Head of caudate nucleus (tissue), 42 donors: ENCODE results near the gene PICALM.

Experiments
- DNase-seq, 42 donors: peaks; one replicate each; pipeline versions ENCODE4 v3.0.0 to v3.0.0-alpha.2; 2020 to 2021; ENCODE audit warnings: mixed read lengths in 7 of 42
- intact Hi-C: fragments of 100-400 bp; cut with DNase I; formaldehyde crosslinking; loops from one replicate; pipeline ENCODE4 v1.15.0; 2022

The PICALM gene

GRCh38 chr11:86058360-86058759 is 10.5 kb downstream of the PICALM start:
- no peak for DNase-seq
- intact Hi-C loops, result no loop called here

GRCh38 chr11:86056351-86056854 is 12.5 kb downstream of the PICALM start:
- no peak for DNase-seq
- intact Hi-C loops, result no loop called here

- intact Hi-C loops, result no loop called here
- no peak for DNase-seq
Measured at GRCh38 chr11:86052693-86053641, 15.9 kb downstream of the PICALM start.

DNA sequence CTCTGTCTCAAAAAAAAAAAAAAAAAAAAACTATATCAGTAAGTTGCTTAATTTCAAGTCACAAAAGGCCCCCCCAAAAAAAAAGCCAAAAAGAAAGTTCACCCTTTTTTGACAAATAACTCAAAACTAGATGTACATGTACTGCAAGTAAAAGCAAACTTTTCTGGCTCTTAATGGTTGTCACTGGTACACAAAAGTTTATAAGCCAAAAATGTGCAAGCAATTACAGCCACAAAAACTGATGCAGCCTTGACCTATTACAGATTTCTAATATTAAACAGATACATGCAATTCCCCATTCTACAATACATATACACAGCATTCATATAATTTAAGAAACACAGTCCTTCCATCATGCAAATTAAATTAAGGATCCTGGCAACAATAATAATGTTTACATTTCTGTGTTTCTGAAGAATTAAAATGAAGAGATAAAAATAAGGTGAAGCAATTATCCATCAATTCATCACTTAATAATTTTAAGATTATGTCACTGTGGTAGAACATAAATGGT is 18.6 kb downstream of the PICALM start:
- no peak for DNase-seq

DNA sequence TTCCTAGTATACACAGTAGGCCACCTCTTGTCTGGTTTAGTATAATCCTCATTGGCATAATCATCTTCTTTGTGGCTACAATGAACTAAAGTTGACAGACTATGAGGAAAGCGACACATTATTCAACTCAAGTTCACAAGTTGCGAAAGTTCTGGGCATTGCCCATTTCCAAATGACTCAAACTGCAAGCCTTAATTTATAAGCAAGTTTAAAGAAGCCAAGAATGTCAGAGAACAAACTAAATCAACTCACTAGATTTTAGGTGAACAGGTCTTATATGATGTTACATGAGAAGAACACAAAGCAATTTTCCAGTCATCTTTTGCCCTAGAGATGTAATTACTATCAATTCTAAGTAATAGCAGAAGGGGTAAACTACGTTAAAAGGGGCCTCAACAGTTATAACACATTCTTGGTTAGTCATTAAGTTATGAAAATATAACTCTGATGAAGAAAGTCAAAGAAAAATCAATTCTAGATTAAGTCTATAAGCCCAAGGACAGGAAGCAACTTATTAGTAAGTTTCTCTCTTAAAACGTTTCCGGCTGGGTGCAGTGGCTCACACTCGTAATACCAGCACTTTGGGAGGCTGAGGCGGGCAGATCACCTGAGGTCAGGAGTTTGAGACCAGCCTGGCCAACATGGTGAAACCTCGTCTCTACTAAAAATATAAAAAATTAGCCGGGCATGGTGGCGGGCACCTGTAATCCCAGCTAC is 21.5 kb downstream of the PICALM start:
- DNase-seq, result no peak
- intact Hi-C loops, result loop anchor here (10.0 kb wide), 1 partner anchor 103 kb away; no protein-coding TSS in a partner anchor

More for the DNA sequence above, 18.6 kb downstream of the PICALM start:
- intact Hi-C loops, result no loop called here

DNA sequence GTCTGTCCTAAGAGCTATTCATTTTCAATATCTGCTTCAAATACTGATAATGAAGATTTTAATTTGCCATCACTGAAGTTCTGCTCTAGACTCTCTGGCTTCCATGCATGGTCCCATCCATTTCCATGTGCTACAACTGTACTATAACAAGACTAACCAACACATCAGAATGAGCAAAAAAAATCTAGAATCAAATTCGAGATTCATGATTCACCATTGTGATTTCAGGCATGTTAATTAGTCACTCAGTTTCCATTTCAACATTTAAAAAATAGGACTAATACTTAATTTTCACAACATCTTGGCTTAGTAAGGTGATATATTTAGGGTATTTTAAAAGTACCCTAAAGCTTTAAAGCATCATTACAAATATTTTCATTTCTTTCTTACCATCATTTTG is 22.8 kb downstream of the PICALM start:
- DNase-seq, result no peak
- intact Hi-C loops, result loop anchor here (10.0 kb wide), 1 partner anchor 101 kb away; no protein-coding TSS in a partner anchor

DNA sequence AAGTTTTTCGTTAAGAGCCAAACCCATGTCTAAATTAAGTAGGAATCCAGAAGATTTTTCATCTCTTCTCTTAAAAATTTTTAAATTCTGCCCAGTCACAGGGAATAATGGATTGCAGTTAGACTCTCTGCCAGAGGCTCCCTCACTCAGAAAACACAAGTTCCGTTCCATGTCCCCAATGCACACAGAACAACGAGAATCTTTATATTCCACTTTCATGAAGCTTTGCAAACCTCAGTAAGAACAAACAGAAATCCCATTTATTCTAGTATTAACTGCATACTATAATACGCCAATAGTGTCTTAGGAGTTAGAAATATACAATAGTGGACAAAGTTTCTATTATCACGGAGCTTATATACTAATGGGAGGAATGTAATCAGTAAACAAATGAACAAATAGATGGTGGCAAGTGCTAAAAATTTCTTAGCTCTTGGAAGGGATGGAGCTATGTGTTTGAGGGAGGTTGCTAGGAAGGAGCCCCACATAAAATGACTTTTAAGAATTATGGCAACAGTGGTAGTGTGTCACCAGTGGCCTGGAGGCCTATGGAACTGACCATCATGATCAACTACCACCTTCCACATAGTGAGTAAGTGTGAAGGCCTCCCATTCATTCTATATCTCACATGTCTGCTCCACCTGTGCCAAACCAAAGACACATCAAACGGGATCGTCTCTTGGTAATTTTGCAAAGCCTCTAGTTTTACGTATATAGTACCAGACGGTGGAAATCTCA is 24.9 kb downstream of the PICALM start:
- DNase-seq, result peak in 10 of 42 donors; percentile 24 to 68 (median 38)
- intact Hi-C loops, result loop anchor here (2.0 to 10.0 kb wide), 3 partner anchors 25 to 153 kb away; partner anchors contain the start of gene PICALM

- intact Hi-C loops, result loop anchor here (2.0 to 10.0 kb wide), 3 partner anchors 27 to 155 kb away; partner anchors contain the start of gene PICALM
- DNase-seq, result peak in 30 of 42 donors; percentile 12 to 87 (median 66)
Measured at GRCh38 chr11:86041975-86042378, 26.9 kb downstream of the PICALM start.

DNA sequence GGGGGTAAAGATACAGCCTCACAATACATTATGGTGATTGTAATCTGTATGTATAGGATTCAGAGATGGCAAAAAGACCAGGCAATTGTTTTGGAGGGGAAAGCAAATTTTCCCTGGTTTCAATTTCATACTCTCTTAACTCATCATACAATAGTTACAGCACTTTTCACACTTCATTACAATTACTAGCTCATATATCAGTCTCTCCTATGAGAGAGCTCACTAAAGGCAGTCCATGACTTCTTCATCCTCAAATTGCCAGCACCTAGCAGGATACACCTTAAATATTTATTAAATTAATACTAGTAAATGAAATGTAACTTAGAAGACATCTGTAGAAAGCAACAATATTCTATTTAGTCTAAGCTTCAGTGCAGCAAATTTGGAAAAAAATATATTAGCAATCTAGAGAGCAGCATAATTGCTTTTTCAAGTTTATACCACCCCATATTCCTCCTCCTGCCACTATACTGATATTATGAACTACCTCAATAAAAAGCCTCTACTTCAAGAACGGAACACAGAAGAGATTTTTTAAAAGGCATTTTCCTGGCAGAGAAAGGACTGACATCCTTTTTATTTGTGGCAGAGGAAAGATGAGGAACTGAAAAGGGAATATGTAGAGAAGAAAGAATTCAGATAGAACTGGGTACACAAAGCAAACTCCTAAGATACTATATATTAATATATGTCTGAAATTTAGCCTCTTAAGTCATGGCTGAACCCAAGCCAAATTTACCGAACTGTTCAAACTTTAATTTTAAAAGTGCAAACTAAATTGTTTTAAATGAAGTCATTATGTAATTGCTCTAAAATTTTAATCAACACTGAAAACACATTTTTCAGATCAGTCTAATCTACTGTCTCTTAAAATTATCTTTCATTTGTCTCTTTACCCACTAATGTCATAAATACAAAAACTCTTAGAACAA is 27.7 kb downstream of the PICALM start:
- no peak for DNase-seq
- intact Hi-C loops, result loop anchor here (5.0 to 10.0 kb wide), 2 partner anchors 96 to 156 kb away; no protein-coding TSS in a partner anchor

- peak in 1 of 42 donors; percentile 15 for DNase-seq
- intact Hi-C loops, result no loop called here
Measured at GRCh38 chr11:86039094-86039493, 29.8 kb downstream of the PICALM start.

DNA sequence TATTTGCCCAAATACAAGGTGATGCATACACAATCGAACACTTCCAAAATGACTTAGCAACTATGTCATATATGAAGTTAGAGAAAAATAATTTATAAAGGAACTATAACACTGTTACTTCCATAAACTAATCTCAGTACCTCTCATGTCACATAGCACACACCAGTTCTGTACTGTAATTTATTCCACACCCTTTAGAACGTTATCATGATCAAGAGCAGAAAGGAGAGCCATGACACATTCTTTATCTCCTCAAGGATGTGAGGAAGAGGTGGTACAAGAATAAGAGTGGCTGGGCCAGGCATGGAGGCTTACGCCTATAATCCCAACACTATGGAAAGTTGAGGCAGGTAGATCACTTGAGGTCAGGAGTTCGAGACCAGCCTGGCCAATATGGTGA is 31.1 kb downstream of the PICALM start:
- intact Hi-C loops, result no loop called here
- no peak for DNase-seq

- no peak for DNase-seq
- intact Hi-C loops, result no loop called here
Measured at GRCh38 chr11:86035920-86036319, 33.0 kb downstream of the PICALM start.

DNA sequence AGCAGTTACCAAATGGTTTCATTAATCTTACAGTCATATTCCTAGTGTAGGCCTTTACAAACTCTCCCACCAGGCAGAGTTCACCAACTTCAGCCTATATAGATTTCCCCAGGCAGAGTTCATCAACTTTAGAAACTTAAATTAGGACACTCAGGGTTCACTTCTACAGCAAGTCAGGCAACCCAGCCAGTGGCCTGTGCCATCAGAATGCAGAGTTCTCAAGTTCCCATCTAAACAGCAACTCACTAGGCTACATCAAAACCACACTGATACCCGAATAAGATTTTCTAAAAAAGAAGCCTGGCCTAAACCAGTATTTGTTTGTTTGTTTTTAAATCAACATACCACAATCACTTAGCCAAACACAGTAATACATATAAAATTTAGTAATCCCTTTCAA is 33.7 kb downstream of the PICALM start:
- intact Hi-C loops, result no loop called here
- DNase-seq, result no peak

DNA sequence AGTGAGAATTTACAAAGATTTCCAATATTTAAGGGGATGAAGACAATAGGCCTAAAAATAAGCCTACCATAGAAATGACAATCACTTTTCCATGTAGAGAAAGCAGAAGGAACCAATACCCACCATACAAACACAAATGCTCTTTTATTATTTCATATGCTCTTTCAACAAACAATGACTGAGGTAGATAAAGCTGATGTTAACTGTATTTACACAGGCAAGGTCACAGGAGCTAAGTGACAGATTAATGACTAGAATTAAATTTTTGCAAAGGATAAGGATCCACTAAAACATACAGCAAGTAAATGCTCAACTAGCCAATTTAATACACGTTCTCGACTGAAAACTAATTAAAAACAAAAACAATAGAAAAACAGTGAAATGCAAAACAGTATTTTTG is 34.2 kb downstream of the PICALM start:
- DNase-seq, result no peak
- intact Hi-C loops, result no loop called here

GRCh38 chr11:86021377-86021776 is 47.5 kb downstream of the PICALM start:
- intact Hi-C loops, result no loop called here
- DNase-seq, result no peak

- DNase-seq, result no peak
- intact Hi-C loops, result no loop called here
Measured at GRCh38 chr11:86018249-86018648, 50.6 kb downstream of the PICALM start.

DNA sequence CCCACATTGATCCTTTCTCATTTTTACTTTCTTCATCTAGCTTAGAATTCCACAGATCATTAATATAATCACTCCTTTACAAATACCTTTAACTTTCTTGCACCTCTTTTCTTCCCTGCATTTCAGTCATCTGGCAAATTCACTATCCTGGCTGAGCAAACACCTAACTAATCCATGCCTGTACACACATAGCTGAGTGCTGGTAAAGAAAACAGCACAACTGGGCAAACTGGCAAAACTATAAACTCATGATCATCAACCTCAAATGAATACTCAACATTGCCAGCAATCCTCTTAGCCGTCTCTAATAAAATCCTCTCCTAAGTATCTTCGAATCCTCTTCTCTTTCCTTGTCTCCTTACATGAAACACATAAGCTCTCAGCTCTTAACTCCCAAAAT is 52.4 kb downstream of the PICALM start:
- DNase-seq, result no peak
- intact Hi-C loops, result no loop called here

GRCh38 chr11:86015699-86016098 is 53.2 kb downstream of the PICALM start:
- no peak for DNase-seq
- intact Hi-C loops, result no loop called here
